ENCODE data around the gene HAGHL.

The HAGHL gene

GRCh38 chr16:736936-737481, 10.1 kb downstream of the HAGHL start:
- no peak for TF ChIP-seq ZNF70 (CRISPR knock-in tag; IDR thresholded peaks at IDR 0.05)
- TF ChIP-seq SNAI2 (CRISPR knock-in tag; IDR thresholded peaks at IDR 0.05), result no peak
- TF ChIP-seq CSRNP3 (CRISPR knock-in tag; IDR thresholded peaks at IDR 0.05), result no peak
- no peak for TF ChIP-seq ZNF8 (CRISPR knock-in tag; IDR thresholded peaks at IDR 0.05)
- no peak for TF ChIP-seq ISL1 (CRISPR knock-in tag; IDR thresholded peaks at IDR 0.05)
- TF ChIP-seq CREB5 (CRISPR knock-in tag; IDR thresholded peaks at IDR 0.05; ENCODE audit: low read depth), result no peak
- TF ChIP-seq ZFP3 (CRISPR knock-in tag; IDR thresholded peaks at IDR 0.05), result no peak
- no peak for TF ChIP-seq ARNTL (CRISPR knock-in tag; IDR thresholded peaks at IDR 0.05; ENCODE audit: borderline replicate concordance, low read depth)
- no peak for TF ChIP-seq GLIS3 (CRISPR knock-in tag; IDR thresholded peaks at IDR 0.05)
- no peak for TF ChIP-seq CSDC2 (CRISPR knock-in tag; IDR thresholded peaks at IDR 0.05)
- no peak for TF ChIP-seq TOX (CRISPR knock-in tag; IDR thresholded peaks at IDR 0.05; ENCODE audit: borderline replicate concordance)
- TF ChIP-seq PATZ1 (CRISPR knock-in tag; IDR thresholded peaks at IDR 0.05; ENCODE audit: borderline replicate concordance), result no peak
- TF ChIP-seq ZFP30 (CRISPR knock-in tag; IDR thresholded peaks at IDR 0.05), result no peak
- TF ChIP-seq OSR1 (CRISPR knock-in tag; IDR thresholded peaks at IDR 0.05), result no peak
- no peak for TF ChIP-seq PPARA (CRISPR knock-in tag; IDR thresholded peaks at IDR 0.05; ENCODE audit: borderline replicate concordance)
- no peak for TF ChIP-seq ZNF565 (CRISPR knock-in tag; conservative IDR thresholded peaks at IDR 0.05; ENCODE audit: low read depth)
- no peak for TF ChIP-seq TSHZ2 (CRISPR knock-in tag; IDR thresholded peaks at IDR 0.05)
- no peak for TF ChIP-seq ZC3H10 (CRISPR knock-in tag; IDR thresholded peaks at IDR 0.05)
- no peak for TF ChIP-seq TCF4 (CRISPR knock-in tag; IDR thresholded peaks at IDR 0.05; ENCODE audit: borderline replicate concordance)
- TF ChIP-seq BACH2 (CRISPR knock-in tag; IDR thresholded peaks at IDR 0.05; ENCODE audit: borderline replicate concordance), result no peak
- ATAC-seq, result no peak

- peak; percentile 53 for ATAC-seq
- TF ChIP-seq ISL1 (CRISPR knock-in tag; IDR thresholded peaks at IDR 0.05) (no peak), TCF4 (CRISPR knock-in tag; IDR thresholded peaks at IDR 0.05; ENCODE audit: borderline replicate concordance) (no peak), TSHZ2 (CRISPR knock-in tag; IDR thresholded peaks at IDR 0.05) (no peak), ZNF70 (CRISPR knock-in tag; IDR thresholded peaks at IDR 0.05) (no peak), CREB5 (CRISPR knock-in tag; IDR thresholded peaks at IDR 0.05; ENCODE audit: low read depth) (no peak), RARB (CRISPR knock-in tag; IDR thresholded peaks at IDR 0.05) (no peak), PATZ1 (CRISPR knock-in tag; IDR thresholded peaks at IDR 0.05; ENCODE audit: borderline replicate concordance) (no peak), OSR1 (CRISPR knock-in tag; IDR thresholded peaks at IDR 0.05) (no peak), SNAI2 (CRISPR knock-in tag; IDR thresholded peaks at IDR 0.05) (no peak), ZFP30 (CRISPR knock-in tag; IDR thresholded peaks at IDR 0.05) (no peak), POU6F1 (CRISPR knock-in tag; IDR thresholded peaks at IDR 0.05; ENCODE audit: borderline replicate concordance, low read depth) (no peak), PPARA (CRISPR knock-in tag; IDR thresholded peaks at IDR 0.05; ENCODE audit: borderline replicate concordance) (no peak)
These were observed 12.9 kb downstream of the HAGHL start for GRCh38 chr16:739560-740458.

All from SK-N-SH treated with all-trans-retinoic acid at 6 μM for 48 hours (cell line).